ENCODE measurements around the gene ZNF45. TPM values are rescaled to one million over a fixed set of nuclear protein-coding genes. Genes with fewer than 3 reads are reported as not detected.

Gene ZNF45
- total RNA-seq, 2 experiments from 2014 or later, result 7.9 to 8.8 TPM

- Mint-ChIP-seq H3K27me3 (no peaks in the 10 kb centered on the region), H3K4me3 (no peak overlapping the region), H3K36me3 (ENCODE audit: low read depth) (peaks cover 94% of the 10 kb centered on the region), H3K27ac (no peak overlapping the region), H3K9me3 (peaks cover 21% of the 10 kb centered on the region), H3K4me1 (ENCODE audit: low read depth) (no peaks in the 10 kb centered on the region)
- CTCF ChIA-PET, result interaction anchor here (0.8 kb wide), 1 partner anchor 11 kb away, joined by 4 read pairs; the partner anchor contains the start of gene ZNF45
- ATAC-seq (no peak), DNase-seq (no peak)
- POLR2A ChIA-PET, result no interaction called here
- TF ChIP-seq CTCF (IDR thresholded peaks at IDR 0.05), result no peak
- intact Hi-C loops (cut with micrococcal nuclease), result no loop called here
These were observed 11.2 kb downstream of the ZNF45 start for GRCh38 chr19:43923875-43924274.

- H3K4me1 Mint-ChIP-seq (ENCODE audit: low read depth), result no peaks in the 10 kb centered on the region
- CTCF ChIA-PET, result interaction anchor here (1.2 kb wide), 1 partner anchor 12 kb away, joined by 3 read pairs; no protein-coding TSS in a partner anchor
- no peak for TF ChIP-seq CTCF (IDR thresholded peaks at IDR 0.05)
- H3K9me3 Mint-ChIP-seq, result peaks cover 74% of the 10 kb centered on the region
- H3K36me3 Mint-ChIP-seq (ENCODE audit: low read depth), result peaks cover 77% of the 10 kb centered on the region
- H3K4me3 Mint-ChIP-seq, result no peak overlapping the region
- no peak overlapping the region for H3K27ac Mint-ChIP-seq
- DNase-seq, result no peak
- POLR2A ChIA-PET, result interaction anchor here (0.6 to 1.8 kb wide), 5 partner anchors 16 to 586 kb away, joined by 3 to 5 read pairs (median 3); partner anchors contain the start of gene ZNF180
- intact Hi-C loops (cut with micrococcal nuclease), result no loop called here
- no peak for ATAC-seq
- H3K27me3 Mint-ChIP-seq, result no peaks in the 10 kb centered on the region
These were observed 21.0 kb downstream of the ZNF45 start for GRCh38 chr19:43914051-43914450.

- Mint-ChIP-seq H3K27ac (no peak overlapping the region), H3K36me3 (ENCODE audit: low read depth) (peaks cover 72% of the 10 kb centered on the region), H3K4me3 (no peak overlapping the region), H3K9me3 (peaks cover 74% of the 10 kb centered on the region), H3K4me1 (ENCODE audit: low read depth) (no peaks in the 10 kb centered on the region), H3K27me3 (no peaks in the 10 kb centered on the region)
- TF ChIP-seq CTCF (IDR thresholded peaks at IDR 0.05), result no peak
- ChIA-PET POLR2A (interaction anchor here (1.4 to 1.8 kb wide), 2 partner anchors 10 to 15 kb away, joined by 5 to 6 read pairs; no protein-coding TSS in a partner anchor), CTCF (no interaction called here)
- ATAC-seq (no peak), DNase-seq (no peak)
- intact Hi-C loops (cut with micrococcal nuclease), result no loop called here
These were observed 21.7 kb downstream of the ZNF45 start for GRCh38 chr19:43913383-43913782.

GRCh38 chr19:43910884-43911283, 24.2 kb downstream of the ZNF45 start:
- DNase-seq (no peak), ATAC-seq (no peak)
- ChIA-PET POLR2A (interaction anchor here (1.6 kb wide), 1 partner anchor 586 kb away, joined by 3 read pairs; no protein-coding TSS in a partner anchor), CTCF (no interaction called here)
- no peak overlapping the region for H3K27ac Mint-ChIP-seq
- intact Hi-C loops (cut with micrococcal nuclease), result no loop called here
- TF ChIP-seq CTCF (IDR thresholded peaks at IDR 0.05), result no peak
- H3K4me3 Mint-ChIP-seq, result no peak overlapping the region
- H3K36me3 Mint-ChIP-seq (ENCODE audit: low read depth), result peaks cover 60% of the 10 kb centered on the region
- peaks cover 77% of the 10 kb centered on the region for H3K9me3 Mint-ChIP-seq
- no peaks in the 10 kb centered on the region for H3K4me1 Mint-ChIP-seq (ENCODE audit: low read depth)
- H3K27me3 Mint-ChIP-seq, result no peaks in the 10 kb centered on the region

GRCh38 chr19:43908659-43909058, 26.4 kb downstream of the ZNF45 start:
- POLR2A ChIA-PET, result no interaction called here
- CTCF ChIA-PET, result no interaction called here

More at GRCh38 chr19:43908659-43909058, 26.4 kb downstream of the ZNF45 start:
- no peaks in the 10 kb centered on the region for H3K4me1 Mint-ChIP-seq (ENCODE audit: low read depth)
- H3K27me3 Mint-ChIP-seq, result no peaks in the 10 kb centered on the region
- H3K9me3 Mint-ChIP-seq, result peaks cover 71% of the 10 kb centered on the region
- intact Hi-C loops (cut with micrococcal nuclease), result no loop called here
- H3K27ac Mint-ChIP-seq, result no peak overlapping the region
- DNase-seq, result no peak
- H3K4me3 Mint-ChIP-seq, result no peak overlapping the region
- H3K36me3 Mint-ChIP-seq (ENCODE audit: low read depth), result peaks cover 50% of the 10 kb centered on the region
- no peak for ATAC-seq
- TF ChIP-seq CTCF (IDR thresholded peaks at IDR 0.05), result no peak
